Measurements from ENCODE around the gene BANF2.

- TF ChIP-seq ZNF629 (CRISPR knock-in tag; conservative IDR thresholded peaks at IDR 0.05), result no peak
- TF ChIP-seq ZSCAN25 (CRISPR knock-in tag; IDR thresholded peaks at IDR 0.05), result no peak
- no peak for TF ChIP-seq ZBTB8A (CRISPR knock-in tag; IDR thresholded peaks at IDR 0.05; ENCODE audit: borderline replicate concordance, low read depth)
- TF ChIP-seq PPARG (CRISPR knock-in tag; conservative IDR thresholded peaks at IDR 0.05), result no peak
- no peak for TF ChIP-seq SRSF9 (IDR thresholded peaks at IDR 0.05; ENCODE audit: borderline replicate concordance, insufficient read depth, low read depth, low read length, poor library complexity, severe bottlenecking)
- TF ChIP-seq RAD21 (CRISPR knock-in tag; IDR thresholded peaks at IDR 0.05), result 0 out of 2 replicates have a peak, but pooled peaks have one; percentile 23
- no peak for TF ChIP-seq THRA (CRISPR knock-in tag; IDR thresholded peaks at IDR 0.05; ENCODE audit: borderline replicate concordance)
- TF ChIP-seq MTF1 (CRISPR knock-in tag; IDR thresholded peaks at IDR 0.05), result no peak
- no peak; a peak in 4 of 4 replicates for TF ChIP-seq POLR2A (IDR thresholded peaks at IDR 0.05; ENCODE audit: insufficient read depth in 1 of 2, low read depth in 2 of 2, low read length in 2 of 2)
- no peak for TF ChIP-seq DMAP1 (CRISPR knock-in tag; IDR thresholded peaks at IDR 0.05)
- TF ChIP-seq TBP (CRISPR knock-in tag; IDR thresholded peaks at IDR 0.05), result no peak
- TF ChIP-seq SP1 (IDR thresholded peaks at IDR 0.05), result no peak
- no peak for TF ChIP-seq SP1 (CRISPR knock-in tag; IDR thresholded peaks at IDR 0.05)
- no peak for TF ChIP-seq ZNF12 (CRISPR knock-in tag; IDR thresholded peaks at IDR 0.05)
- peak; percentile 30 for TF ChIP-seq ZNF687 (CRISPR knock-in tag; IDR thresholded peaks at IDR 0.05)
These were observed 24.0 kb upstream of the BANF2 start for GRCh38 chr20:17675519-17676377.

Measured in HepG2 (cell line).